Hypothalamus (tissue), 51 donors: ENCODE data around the gene WHRN.

ENCODE experiments used
- DNase-seq, 51 donors: peaks; one replicate each; lab custom pipeline; 2025; lab: John Stamatoyannopoulos, UW

The WHRN gene

DNA sequence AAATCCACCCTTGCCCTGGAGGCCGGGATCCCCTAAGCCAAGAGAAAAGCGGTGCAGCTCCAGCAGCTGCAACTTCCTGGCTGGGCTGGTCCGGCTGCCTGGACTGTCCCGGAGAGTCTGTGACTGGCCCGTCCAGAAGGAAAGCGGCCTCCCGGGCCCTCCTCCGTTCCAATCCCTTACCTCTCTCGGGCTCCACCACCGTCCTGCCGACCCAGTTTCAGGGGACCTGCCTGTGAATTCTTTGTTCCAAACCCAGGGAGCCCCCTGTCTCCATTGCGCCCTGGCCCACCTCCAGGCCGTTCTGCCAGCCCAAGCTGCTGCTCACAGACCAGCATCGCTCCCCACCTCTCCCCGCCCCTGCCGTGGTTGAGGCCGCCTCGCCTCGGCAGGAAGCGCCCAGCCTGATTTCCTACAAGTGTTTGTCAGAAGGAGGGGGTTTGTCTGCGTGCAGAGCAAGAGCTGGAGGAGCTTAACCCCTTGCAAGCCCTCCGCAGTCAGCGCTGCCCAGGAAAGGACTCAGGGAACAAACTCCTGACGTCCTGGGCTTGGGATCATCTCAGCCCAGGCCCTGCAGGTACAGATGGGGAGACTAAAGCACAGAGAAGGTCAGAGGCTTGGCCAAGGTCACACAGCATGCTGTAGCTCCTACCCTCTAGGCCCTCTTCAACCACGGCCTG is 117.5 kb downstream of the WHRN start, which contains the start of gene AKNA:
Gene AKNA (minus strand): TSS at position 303 of the 677 bp plus-strand sequence. CDS start 6,649 bp downstream, outside the sequence.
- peak in 49 of 51 donors; percentile 34 to 83 (median 71) for DNase-seq

DNA sequence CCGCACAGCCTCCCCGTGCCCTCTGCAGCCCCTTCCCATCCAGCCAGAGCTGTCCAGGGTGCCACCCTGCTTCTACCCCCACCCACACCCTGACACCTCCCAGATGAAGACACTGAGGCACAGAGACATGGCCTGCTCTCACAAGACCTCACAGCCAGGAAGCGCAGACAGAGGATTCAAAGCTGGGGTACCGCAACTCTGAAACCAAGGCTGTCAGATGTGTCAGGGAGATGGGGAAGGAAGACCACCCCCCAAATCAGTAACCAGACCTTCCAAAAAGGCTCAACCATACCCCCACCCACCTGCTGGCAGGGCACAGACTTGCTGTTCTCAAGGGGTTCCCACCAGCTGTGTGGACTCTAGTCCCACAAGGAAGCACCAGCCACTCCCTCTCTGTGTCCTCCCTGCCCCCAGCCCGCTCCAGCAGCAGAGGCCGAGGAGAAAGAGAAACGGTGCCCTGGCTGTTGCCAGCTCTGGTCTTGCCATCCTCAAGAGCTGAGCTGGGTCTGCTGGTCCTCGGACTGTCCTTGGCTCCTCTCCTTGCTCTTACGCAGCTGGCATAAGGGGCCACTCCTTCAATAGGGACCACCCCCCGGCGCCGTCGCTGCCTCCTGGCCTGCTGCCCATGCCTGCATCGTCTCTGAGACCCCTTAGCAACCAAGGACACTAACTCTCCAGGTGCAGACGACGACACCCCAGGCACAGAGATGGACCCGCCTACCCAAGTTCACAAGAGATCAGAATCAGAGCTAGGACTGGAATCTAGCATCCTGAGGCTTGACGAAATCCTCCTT is 118.2 kb downstream of the WHRN start:
- peak in 37 of 51 donors; percentile 29 to 83 (median 58) for DNase-seq

DNA sequence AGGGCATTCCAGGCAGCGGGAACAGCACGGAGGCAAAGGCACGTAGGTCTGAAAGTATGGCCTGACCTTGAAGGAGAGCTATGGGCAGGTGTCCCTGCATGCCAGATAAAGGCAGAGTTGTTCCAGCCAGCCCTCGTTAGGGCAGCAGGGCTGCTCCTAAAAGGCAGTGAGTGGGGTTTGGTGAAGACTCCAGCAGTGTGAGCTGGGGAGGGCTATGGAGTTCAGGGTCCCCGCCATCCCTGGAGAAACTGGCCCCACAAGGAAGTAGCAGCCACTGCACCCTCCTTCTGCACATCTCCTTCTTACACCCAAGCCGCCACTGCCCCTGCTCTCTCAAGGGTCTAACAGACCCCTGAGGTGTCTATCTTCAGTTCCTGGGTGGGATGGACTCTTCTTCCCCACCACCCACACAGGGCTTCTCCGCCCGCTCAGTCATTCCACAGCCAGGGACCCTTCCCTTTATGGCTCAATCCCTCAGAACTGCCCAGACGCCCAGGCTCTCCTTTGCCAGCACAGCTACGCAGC is 118.8 kb downstream of the WHRN start:
- DNase-seq, result peak in 3 of 51 donors; percentile 36 to 63 (median 45)

DNA sequence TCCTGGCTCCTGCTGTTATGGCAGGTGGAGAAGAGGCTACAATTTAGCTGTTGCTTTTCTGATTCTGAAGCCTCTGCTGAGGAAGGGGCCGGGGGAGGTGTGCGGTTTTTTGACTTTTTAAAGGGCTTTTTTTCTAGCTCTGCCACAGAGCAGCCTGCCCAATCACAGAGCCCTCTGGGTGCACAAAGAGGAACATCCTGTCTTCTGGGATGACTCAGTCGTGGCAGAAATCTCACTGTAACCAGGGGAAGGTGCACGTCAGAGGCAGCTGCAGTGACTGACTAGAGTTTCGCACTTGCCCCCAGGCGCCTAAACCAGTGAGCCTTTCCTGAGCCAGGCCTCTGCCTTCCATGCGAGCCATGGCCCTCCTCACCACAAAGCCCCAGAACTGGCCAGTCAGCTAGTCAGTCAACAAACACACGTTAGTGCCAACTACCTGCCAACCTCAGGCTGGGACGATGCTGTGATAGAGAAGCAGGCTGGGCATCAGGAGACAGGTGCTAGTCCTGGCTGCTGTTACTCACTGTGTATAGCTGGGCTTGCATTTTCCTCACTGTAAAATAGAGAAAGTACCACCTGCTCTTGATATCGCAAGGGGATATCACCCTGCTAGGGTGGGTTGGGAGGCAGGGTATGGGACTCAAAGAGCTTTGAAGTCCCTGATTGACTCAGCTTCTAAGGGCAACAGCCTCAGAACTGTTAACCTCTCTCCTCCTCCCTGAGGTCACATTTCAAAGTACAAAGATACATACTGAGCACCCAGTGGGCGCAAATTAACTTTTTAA is 119.7 kb downstream of the WHRN start:
- DNase-seq, result peak in 36 of 51 donors; percentile 16 to 77 (median 36)

GRCh38 chr9:114384836-114385396 is 120.4 kb downstream of the WHRN start:
- DNase-seq, result no peak

- no peak for DNase-seq
Observed at GRCh38 chr9:114384341-114384740, 120.9 kb downstream of the WHRN start.

GRCh38 chr9:114383521-114384231 is 121.6 kb downstream of the WHRN start:
- DNase-seq, result peak in 19 of 51 donors; percentile 16 to 75 (median 41)

DNA sequence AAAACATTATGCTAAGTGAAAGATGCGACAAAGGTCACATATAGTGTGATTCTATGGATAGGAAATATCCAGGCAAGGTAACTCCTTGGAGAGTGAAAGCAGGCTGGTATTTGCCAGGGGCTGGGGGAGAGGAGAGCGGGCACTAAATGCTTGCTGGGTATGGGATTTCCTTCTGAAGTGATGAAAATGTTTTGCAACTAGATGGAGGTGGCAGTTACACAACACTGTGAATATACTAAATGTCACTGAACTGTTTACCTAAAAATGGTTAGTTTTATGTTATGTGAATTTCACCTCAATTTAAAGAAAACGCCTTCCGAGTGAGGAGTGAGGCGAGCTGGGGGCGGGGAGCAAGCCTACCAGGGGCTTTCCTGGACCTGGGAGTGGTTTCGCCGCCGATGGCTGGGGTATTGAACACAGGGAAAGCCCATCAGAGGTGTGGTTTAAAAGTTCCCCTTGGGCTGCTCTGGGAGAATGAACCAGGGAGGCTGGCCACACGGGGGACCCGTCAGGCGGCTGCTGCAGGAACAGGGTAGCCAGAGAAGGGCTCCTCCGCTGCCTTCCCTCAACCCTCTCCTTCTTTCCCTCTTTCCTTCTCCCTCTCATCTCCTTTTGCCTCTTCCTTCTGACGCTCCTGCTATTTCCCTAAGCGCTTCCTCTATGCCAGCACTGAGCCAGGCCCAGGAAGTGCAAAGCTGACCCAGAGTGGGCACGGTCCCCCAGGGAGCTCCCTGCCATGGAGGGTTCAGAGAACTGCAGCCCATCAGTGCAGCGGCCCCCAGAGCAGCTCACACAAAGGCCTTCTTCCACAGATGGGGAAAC is 122.4 kb downstream of the WHRN start:
- peak in 24 of 51 donors; percentile 17 to 75 (median 44) for DNase-seq

- no peak for DNase-seq
Observed at GRCh38 chr9:114378883-114379282, 126.4 kb downstream of the WHRN start.

DNA sequence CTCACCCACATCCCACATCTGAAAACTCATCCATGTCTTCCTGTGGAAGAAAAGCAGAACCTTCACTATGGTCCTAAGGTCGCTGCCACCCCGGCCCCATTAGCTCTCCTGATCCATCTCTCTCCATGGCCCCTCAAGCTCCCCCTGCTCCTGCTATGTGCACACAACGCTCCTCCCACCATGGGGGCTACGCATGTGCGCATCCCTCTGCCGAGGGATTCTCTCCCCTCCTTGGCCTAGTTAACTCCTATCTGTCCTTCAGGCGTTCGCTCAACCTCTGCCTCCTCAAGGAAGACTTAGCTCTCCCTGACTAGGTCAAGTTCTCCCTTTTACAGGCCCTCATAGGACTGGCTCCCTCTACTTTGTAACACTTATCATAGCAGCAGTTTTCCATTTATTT is 127.3 kb downstream of the WHRN start:
- DNase-seq, result no peak

DNA sequence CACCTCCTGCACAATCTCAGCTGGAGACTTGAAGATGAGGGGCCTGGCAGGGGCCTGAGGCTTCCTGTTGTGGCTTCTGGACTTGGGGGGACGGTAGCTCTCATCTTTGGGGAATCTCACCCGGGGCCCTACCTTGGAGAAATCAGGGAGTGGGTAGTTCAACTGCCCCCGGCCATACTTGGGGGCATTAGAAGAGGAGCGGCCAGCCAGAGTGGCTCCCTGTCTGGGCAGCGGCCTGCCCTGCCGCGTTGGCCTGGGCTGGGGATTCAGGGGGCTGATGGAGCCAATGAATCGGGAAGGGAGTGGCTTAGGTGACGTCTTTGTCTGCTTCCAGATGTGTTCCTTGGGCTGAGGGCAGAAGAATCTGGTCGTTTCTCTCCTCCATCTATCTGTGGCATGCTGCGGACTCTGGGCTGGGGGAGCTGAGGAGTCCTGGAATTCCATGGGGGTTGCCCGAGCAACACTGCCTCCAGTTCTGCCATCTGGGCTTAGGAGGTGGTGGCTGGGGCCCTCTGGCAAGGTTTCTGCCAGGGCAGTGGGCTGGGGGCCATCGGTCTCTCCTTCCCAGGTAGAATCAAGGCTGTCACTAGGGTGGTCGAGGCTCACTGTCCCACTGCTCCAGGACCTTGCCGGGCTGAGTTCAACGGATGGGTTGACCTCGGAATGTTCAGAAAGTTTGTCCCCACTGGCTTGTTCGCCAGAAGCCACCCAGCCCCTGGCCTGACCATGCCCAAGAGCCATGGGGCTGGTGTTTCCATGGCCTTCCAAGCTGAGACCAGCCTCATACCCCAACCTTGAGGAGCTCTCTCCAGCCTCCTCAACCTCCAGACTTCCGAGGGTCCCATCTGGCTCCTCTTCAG is 128.5 kb downstream of the WHRN start:
- no peak for DNase-seq

DNA sequence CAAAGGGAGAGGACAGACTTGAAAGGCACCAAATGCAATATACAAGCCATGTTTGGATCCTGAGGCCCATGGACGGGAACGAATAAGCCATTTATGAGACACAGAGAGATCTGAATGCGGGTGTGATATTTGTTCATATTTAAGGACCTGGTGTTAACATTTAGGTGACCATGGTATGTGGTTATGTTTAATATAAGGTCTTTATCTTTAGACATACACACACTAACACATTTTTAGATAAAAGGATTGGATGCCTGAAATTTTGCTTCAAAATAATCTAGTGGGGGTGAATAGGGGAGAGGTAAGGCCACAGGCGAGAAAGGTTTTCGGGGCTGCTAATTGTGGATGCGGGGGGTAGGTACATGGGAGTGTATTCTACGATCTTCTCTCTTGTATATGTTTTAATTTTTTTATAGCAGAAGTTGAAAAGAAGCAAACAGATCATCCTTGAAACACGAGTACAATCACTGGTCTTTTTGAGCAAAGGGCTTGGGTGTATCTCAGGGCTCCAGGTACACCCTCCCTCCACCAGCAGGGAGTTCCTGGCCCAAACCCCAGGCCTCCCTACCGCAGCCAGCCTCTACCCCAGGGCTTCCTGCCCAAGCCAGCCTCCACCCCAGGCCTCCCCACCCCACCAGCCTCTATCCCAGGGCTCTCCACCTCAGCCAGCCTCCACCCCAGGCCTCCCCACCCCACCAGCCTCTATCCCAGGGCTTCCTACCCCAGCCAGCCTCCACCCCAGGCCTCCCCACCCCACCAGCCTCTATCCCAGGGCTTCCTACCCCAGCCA is 129.7 kb downstream of the WHRN start:
- DNase-seq, result no peak

DNA sequence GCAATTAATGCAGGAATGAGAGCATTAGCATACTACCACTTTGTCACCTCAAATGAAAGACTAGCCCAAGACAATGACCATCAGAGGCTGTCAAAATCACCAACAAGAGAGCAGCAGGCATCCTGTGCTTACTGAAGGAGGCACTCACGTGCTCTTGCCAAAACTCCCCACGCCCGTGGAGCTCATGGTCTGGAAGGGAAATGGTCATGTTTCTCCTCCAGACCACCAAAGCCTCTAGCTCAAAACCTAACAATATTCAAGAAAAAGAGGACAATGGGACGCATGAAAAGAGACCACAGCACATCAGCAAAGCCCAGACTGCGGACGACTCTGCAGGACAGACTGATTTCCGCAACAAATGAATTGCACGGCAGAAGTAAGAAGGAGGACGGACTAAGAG is 130.3 kb downstream of the WHRN start:
- no peak for DNase-seq

DNA sequence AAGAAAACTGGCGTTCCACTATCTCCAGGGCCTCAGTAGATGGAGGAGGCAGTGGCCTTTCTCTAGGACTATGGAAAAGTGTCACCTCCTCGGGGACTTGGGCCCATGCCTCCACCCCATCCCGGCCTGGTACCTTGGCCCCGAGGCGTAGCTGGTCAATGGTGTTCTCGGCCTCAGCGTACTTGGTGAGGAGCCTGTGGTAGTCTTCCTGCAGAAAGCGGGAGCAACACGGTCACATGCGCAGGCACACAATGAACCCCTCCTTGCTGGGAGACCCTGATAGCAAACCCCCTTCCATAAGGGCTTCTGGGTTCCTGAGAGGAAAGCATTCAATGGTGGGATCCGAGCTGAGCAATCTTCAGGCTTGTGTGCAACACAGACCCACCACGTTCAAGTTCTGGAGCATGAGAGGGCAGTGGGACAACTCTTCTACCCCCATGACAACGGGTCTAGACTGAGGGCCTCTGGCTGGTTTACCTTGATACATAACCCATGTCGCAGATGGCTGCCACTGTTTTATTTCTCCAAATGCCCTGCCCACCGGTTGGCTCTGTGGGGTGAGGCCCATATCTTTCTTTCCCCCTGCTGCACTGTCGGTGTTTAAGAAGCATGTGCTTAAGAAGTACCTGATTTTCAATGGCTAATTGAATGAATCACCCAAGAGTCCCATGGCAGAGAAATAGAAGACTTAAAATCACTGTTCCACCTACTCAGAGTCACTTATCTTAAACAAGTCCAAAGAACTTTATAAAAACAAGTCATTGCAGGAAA is 131.1 kb downstream of the WHRN start:
- no peak for DNase-seq

- DNase-seq, result peak in 22 of 51 donors; percentile 17 to 61 (median 34)
Observed at GRCh38 chr9:114372921-114373448, 132.3 kb downstream of the WHRN start.
